Measurements from ENCODE around the gene CCL22.

The CCL22 gene

DNA sequence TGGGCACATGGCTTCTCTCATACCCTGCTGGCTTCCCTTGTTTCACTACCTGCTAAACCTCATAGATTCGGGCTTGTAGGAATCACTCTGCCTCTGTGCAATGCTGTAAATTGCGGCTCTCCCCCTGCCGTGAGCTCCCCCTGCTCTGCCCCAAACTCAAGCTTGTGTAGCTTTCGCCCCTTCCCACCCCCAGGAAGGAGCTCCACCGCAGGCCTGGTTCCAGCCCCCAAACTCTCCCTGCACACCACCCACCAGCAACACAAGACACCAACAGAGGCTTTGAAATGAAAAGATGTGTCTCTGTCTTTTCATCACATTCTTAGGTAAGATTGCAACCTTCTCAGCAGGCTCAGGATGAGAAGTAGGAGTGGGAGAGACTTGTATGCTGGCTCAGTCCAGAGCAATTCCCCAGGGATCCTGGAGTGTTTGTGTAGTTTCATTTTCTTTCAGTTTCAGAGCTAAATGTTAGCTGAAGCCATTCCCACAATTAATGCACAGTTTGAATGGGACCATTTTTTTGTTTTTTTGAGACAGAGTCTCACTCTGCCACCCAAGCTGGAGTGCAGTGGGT, 27.9 kb downstream of the CCL22 start:
- Histone ChIP-seq H3K79me2 (ENCODE audit: insufficient read depth, low read length) (no peaks in the 10 kb centered on the region), H3K4me3 (ENCODE audit: low read depth in 1 of 2, low read length in 2 of 2) (no peak overlapping the region), H3K27ac (ENCODE audit: low read length) (no peak overlapping the region), H4K20me1 (ENCODE audit: insufficient read depth, low read length) (no peaks in the 10 kb centered on the region), H3K4me1 (ENCODE audit: insufficient read depth, low read length) (no peaks in the 10 kb centered on the region), H2AFZ (ENCODE audit: low read depth, low read length) (no peak overlapping the region), H3K9ac (ENCODE audit: low read depth, low read length) (no peak overlapping the region), H3K4me2 (ENCODE audit: insufficient read depth, low read length) (no peak overlapping the region), H3K9me3 (ENCODE audit: insufficient read depth, low read length, severe bottlenecking) (no peaks in the 10 kb centered on the region), H3K27me3 (ENCODE audit: insufficient read depth, low read length, poor library complexity) (peaks cover 3% of the 10 kb centered on the region), H3K36me3 (ENCODE audit: insufficient read depth, low read length) (no peaks in the 10 kb centered on the region)
- ATAC-seq (ENCODE audit: insufficient read depth, low read depth): no peak
- TF ChIP-seq, protein P1, sequence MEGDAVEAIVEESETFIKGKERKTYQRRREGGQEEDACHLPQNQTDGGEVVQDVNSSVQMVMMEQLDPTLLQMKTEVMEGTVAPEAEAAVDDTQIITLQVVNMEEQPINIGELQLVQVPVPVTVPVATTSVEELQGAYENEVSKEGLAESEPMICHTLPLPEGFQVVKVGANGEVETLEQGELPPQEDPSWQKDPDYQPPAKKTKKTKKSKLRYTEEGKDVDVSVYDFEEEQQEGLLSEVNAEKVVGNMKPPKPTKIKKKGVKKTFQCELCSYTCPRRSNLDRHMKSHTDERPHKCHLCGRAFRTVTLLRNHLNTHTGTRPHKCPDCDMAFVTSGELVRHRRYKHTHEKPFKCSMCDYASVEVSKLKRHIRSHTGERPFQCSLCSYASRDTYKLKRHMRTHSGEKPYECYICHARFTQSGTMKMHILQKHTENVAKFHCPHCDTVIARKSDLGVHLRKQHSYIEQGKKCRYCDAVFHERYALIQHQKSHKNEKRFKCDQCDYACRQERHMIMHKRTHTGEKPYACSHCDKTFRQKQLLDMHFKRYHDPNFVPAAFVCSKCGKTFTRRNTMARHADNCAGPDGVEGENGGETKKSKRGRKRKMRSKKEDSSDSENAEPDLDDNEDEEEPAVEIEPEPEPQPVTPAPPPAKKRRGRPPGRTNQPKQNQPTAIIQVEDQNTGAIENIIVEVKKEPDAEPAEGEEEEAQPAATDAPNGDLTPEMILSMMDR (IDR thresholded peaks at IDR 0.05; ENCODE audit: borderline replicate concordance, extremely low read depth, low read length, poor library complexity, severe bottlenecking): no peak
- no peak for TF ChIP-seq EZH2 (IDR thresholded peaks at IDR 0.05; ENCODE audit: borderline replicate concordance, low read depth, low read length, severe bottlenecking)
- no peak for DNase-seq

DNA sequence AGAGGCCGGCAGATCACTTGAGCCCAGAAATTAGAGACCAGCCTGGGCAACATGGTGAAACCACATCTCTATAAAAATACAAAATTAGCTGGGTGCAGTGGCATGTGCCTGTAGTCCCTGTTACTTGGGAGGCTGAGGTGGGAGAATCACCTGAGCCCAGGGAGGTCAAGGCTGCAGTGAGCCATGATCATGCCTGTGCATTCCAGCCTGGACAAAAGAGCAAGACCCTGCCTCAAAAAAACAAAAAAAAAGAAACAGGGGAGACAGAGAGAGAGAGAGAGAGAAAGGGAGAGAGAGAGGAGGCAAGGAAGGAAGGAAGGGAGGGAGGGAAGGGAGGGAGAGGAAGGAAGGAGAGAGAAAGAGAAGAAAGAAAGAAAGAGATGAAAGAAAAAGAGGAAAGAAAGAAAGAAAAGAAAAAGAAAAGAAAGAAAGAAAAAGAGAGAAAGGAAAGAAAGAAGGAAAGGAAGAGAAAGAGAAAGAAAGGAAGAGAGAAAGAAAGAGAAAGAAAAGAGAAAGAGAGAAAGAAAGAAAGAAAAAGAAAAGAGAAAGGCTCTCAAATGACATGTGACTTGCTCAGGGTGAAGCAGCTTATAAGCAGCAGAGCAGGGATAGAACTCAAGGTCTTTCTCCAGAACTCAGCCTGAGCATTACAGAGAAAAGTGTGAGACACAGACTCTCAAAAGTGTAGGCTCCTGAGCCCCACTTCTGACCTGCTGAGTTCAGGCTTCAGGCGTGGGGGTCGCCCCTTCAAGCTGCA, 29.2 kb downstream of the CCL22 start:
- Histone ChIP-seq H3K27ac (ENCODE audit: low read length) (no peak overlapping the region), H3K9ac (ENCODE audit: low read depth, low read length) (no peak overlapping the region), H3K9me3 (ENCODE audit: insufficient read depth, low read length, severe bottlenecking) (no peaks in the 10 kb centered on the region), H3K4me2 (ENCODE audit: insufficient read depth, low read length) (no peak overlapping the region), H4K20me1 (ENCODE audit: insufficient read depth, low read length) (no peaks in the 10 kb centered on the region), H3K79me2 (ENCODE audit: insufficient read depth, low read length) (no peaks in the 10 kb centered on the region), H3K36me3 (ENCODE audit: insufficient read depth, low read length) (no peaks in the 10 kb centered on the region), H3K27me3 (ENCODE audit: insufficient read depth, low read length, poor library complexity) (peaks cover 3% of the 10 kb centered on the region), H3K4me3 (ENCODE audit: low read depth in 1 of 2, low read length in 2 of 2) (no peak overlapping the region), H3K4me1 (ENCODE audit: insufficient read depth, low read length) (no peaks in the 10 kb centered on the region), H2AFZ (ENCODE audit: low read depth, low read length) (no peak overlapping the region)
- no peak for DNase-seq
- no peak for ATAC-seq (ENCODE audit: insufficient read depth, low read depth)
- TF ChIP-seq, protein P1 (IDR thresholded peaks at IDR 0.05; ENCODE audit: borderline replicate concordance, extremely low read depth, low read length, poor library complexity, severe bottlenecking): no peak
- TF ChIP-seq EZH2 (IDR thresholded peaks at IDR 0.05; ENCODE audit: borderline replicate concordance, low read depth, low read length, severe bottlenecking): no peak

DNA sequence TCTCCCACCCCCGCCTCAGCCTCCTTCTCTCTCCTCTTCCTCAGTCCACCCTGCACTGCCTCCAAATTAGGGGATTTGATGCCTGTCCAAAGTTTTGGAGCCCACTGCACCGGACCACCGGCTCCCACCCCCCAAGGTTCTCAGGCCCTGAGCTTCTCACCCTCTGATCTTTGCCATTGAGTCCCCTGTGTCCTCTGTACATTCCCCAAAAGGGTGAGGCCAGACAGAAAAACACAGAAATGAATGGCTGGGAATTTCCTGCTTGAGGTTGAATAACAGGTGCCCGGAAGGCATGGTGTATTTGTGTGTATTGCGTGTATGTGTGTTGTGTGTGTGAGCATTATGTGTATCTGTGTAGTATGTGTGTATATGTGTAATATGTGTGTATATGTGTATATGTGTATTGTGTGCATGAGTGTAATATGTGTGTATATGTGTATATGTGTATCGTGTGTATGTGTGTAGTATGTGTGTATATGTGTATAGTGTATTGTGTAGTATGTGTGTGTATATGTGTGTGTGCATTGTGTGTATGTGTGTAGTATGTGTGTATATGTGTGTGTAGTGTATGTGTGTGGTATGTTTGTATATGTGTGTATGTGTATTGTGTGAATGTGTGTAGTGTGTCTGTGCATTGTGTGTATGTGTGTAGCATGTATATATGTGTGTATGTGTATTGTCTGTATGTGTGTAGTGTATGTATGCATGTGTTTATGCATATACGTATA, 29.9 kb downstream of the CCL22 start:
- Histone ChIP-seq H3K27ac (ENCODE audit: low read length) (no peak overlapping the region), H3K36me3 (ENCODE audit: insufficient read depth, low read length) (no peaks in the 10 kb centered on the region), H2AFZ (ENCODE audit: low read depth, low read length) (no peak overlapping the region), H4K20me1 (ENCODE audit: insufficient read depth, low read length) (no peaks in the 10 kb centered on the region), H3K79me2 (ENCODE audit: insufficient read depth, low read length) (no peaks in the 10 kb centered on the region), H3K4me3 (ENCODE audit: low read depth in 1 of 2, low read length in 2 of 2) (no peak overlapping the region), H3K4me1 (ENCODE audit: insufficient read depth, low read length) (no peaks in the 10 kb centered on the region), H3K27me3 (ENCODE audit: insufficient read depth, low read length, poor library complexity) (peaks cover 3% of the 10 kb centered on the region), H3K4me2 (ENCODE audit: insufficient read depth, low read length) (no peak overlapping the region), H3K9ac (ENCODE audit: low read depth, low read length) (no peak overlapping the region), H3K9me3 (ENCODE audit: insufficient read depth, low read length, severe bottlenecking) (no peaks in the 10 kb centered on the region)
- ATAC-seq (ENCODE audit: insufficient read depth, low read depth) (no peak), DNase-seq (no peak)
- no peak for TF ChIP-seq EZH2 (IDR thresholded peaks at IDR 0.05; ENCODE audit: borderline replicate concordance, low read depth, low read length, severe bottlenecking)
- TF ChIP-seq, protein P1 (IDR thresholded peaks at IDR 0.05; ENCODE audit: borderline replicate concordance, extremely low read depth, low read length, poor library complexity, severe bottlenecking): no peak
